WTC11 (cell line): ENCODE data around the gene GMPR. TPM values are rescaled to one million over a fixed set of nuclear protein-coding genes. Genes with fewer than 3 reads are reported as not detected.

ENCODE experiments used
- ATAC-seq: fragments of 200-7000 bp; cut with Tn5 transposase; 2 replicates; pipeline ENCODE4 v1.10.0; 2021; ENCODE audit warnings: mild to moderate bottlenecking, moderate library complexity
- CTCF ChIA-PET: fragments of 300-600 bp; sonication (Branson Sonifier 250); formaldehyde crosslinking; loops from one replicate; lab custom pipeline; 2021; ENCODE audit warnings: antibody characterized with exemption; lab: Charles Lee
- POLR2A ChIA-PET: fragments of 350-600 bp; sonication (Branson Sonifier 250); formaldehyde crosslinking; loops from one replicate; lab custom pipeline; 2021; ENCODE audit warnings: antibody characterized with exemption; lab: Charles Lee
- DNase-seq: peaks from one replicate; pipeline ENCODE4 v3.0.0; 2021; ENCODE audit warnings: low spot score
- H3K27ac Mint-ChIP-seq: 2 replicates; pipeline ENCODE4 v1.8.0; 2021; ENCODE audit warnings: mixed read lengths
- H3K27me3 Mint-ChIP-seq: 2 replicates; pipeline ENCODE4 v1.8.0; 2021; ENCODE audit warnings: low read depth, mild to moderate bottlenecking, moderate library complexity, mixed read lengths
- H3K36me3 Mint-ChIP-seq: 2 replicates; pipeline ENCODE4 v1.8.0; 2021; ENCODE audit warnings: mixed read lengths
- H3K4me1 Mint-ChIP-seq: 2 replicates; pipeline ENCODE4 v1.8.0; 2022; ENCODE audit warnings: mixed read lengths
- H3K4me3 Mint-ChIP-seq: 2 replicates; pipeline ENCODE4 v1.8.0; 2021; ENCODE audit warnings: mild to moderate bottlenecking, moderate library complexity, mixed read lengths
- H3K9me3 Mint-ChIP-seq: 2 replicates; pipeline ENCODE4 v1.8.0; 2021; ENCODE audit warnings: mixed read lengths
- CDX4 ChIP-seq: fragments of 250-450 bp; sonication (Bioruptor Pico); IDR thresholded peaks from 2 replicates; pipeline ENCODE4 v1.9.0; 2021; ENCODE audit warnings: moderate library complexity, mild to moderate bottlenecking, inconsistent platforms, borderline replicate concordance
- ETV6 ChIP-seq: sonication (generic); formaldehyde crosslinking; IDR thresholded peaks from 2 replicates; pipeline ENCODE4 v1.8.1; 2022; ENCODE audit warnings: mild to moderate bottlenecking, missing genetic modification reagents
- FOXJ3 ChIP-seq: sonication (generic); formaldehyde crosslinking; IDR thresholded peaks from 2 replicates; pipeline ENCODE4 v1.9.0; 2021; ENCODE audit warnings: missing genetic modification reagents, mild to moderate bottlenecking, borderline replicate concordance
- FOXK1 ChIP-seq: sonication (generic); formaldehyde crosslinking; IDR thresholded peaks from 2 replicates; pipeline ENCODE4 v1.8.0; 2022; ENCODE audit warnings: mild to moderate bottlenecking, moderate library complexity, missing genetic modification reagents
- GRHL2 ChIP-seq: fragments of 250-450 bp; sonication (Bioruptor Pico); IDR thresholded peaks from 2 replicates; pipeline ENCODE4 v1.8.0; 2022; ENCODE audit warnings: mild to moderate bottlenecking, moderate library complexity; ENCODE audit not compliant: insufficient replicate concordance, severe bottlenecking
- GTF2I ChIP-seq: fragments of 250-450 bp; sonication (Bioruptor Pico); conservative IDR thresholded peaks from 2 replicates; pipeline ENCODE4 v1.4.0; 2021; ENCODE audit warnings: mild to moderate bottlenecking
- IRF1 ChIP-seq: sonication (generic); formaldehyde crosslinking; IDR thresholded peaks from 2 replicates; pipeline ENCODE4 v1.8.0; 2023; ENCODE audit warnings: missing genetic modification reagents
- MAX ChIP-seq: sonication (generic); formaldehyde crosslinking; IDR thresholded peaks from 2 replicates; pipeline ENCODE4 v1.8.0; 2022; ENCODE audit warnings: mild to moderate bottlenecking, missing genetic modification reagents
- MXD4 ChIP-seq: fragments of 250-450 bp; sonication (Bioruptor Pico); IDR thresholded peaks from 2 replicates; pipeline ENCODE4 v1.8.0; 2021; ENCODE audit warnings: mild to moderate bottlenecking, moderate library complexity, borderline replicate concordance
- NFYB ChIP-seq: sonication (generic); formaldehyde crosslinking; conservative IDR thresholded peaks from 2 replicates; pipeline ENCODE4 v1.8.0; 2022; ENCODE audit warnings: low read depth, missing genetic modification reagents
- NR2C2 ChIP-seq: sonication (generic); formaldehyde crosslinking; IDR thresholded peaks from 2 replicates; pipeline ENCODE4 v1.8.0; 2022; ENCODE audit warnings: mild to moderate bottlenecking, missing genetic modification reagents
- USF1 ChIP-seq: sonication (generic); formaldehyde crosslinking; IDR thresholded peaks from 2 replicates; pipeline ENCODE4 v1.8.0; 2022; ENCODE audit warnings: mild to moderate bottlenecking, missing genetic modification reagents
- USF2 ChIP-seq: sonication (generic); formaldehyde crosslinking; IDR thresholded peaks from 2 replicates; pipeline ENCODE4 v1.8.1; 2023; ENCODE audit warnings: mild to moderate bottlenecking, missing genetic modification reagents, moderate library complexity
- ZNF219 ChIP-seq: sonication (generic); formaldehyde crosslinking; IDR thresholded peaks from 2 replicates; pipeline ENCODE4 v1.8.0; 2023; ENCODE audit warnings: missing genetic modification reagents, mild to moderate bottlenecking, borderline replicate concordance
- ZNF396 ChIP-seq: fragments of 250-450 bp; sonication (Bioruptor Pico); IDR thresholded peaks from 2 replicates; pipeline ENCODE4 v1.8.0; 2021; ENCODE audit warnings: mild to moderate bottlenecking, moderate library complexity, borderline replicate concordance
- total RNA-seq: library from RNA; stranded (reverse); gene quantifications from 3 replicates; pipeline ENCODE4 v1.2.3, GENCODE V29; 2021
- TF ChIP-seq, protein P1 (sequence below): sonication (generic); formaldehyde crosslinking; IDR thresholded peaks from 2 replicates; pipeline ENCODE4 v1.8.1; 2023; ENCODE audit warnings: mild to moderate bottlenecking, missing genetic modification reagents
- TF ChIP-seq, protein P2 (sequence below): sonication (generic); formaldehyde crosslinking; IDR thresholded peaks from 2 replicates; pipeline ENCODE4 v1.8.1; 2022; ENCODE audit warnings: missing genetic modification reagents, borderline replicate concordance
- TF ChIP-seq, protein P3 (sequence below): sonication (generic); formaldehyde crosslinking; conservative IDR thresholded peaks from 2 replicates; pipeline ENCODE4 v1.8.1; 2023; ENCODE audit warnings: mild to moderate bottlenecking, low read depth, missing genetic modification reagents, moderate library complexity

The GMPR gene
- total RNA-seq, 1 experiment from 2014 or later: 2.4 TPM

DNA sequence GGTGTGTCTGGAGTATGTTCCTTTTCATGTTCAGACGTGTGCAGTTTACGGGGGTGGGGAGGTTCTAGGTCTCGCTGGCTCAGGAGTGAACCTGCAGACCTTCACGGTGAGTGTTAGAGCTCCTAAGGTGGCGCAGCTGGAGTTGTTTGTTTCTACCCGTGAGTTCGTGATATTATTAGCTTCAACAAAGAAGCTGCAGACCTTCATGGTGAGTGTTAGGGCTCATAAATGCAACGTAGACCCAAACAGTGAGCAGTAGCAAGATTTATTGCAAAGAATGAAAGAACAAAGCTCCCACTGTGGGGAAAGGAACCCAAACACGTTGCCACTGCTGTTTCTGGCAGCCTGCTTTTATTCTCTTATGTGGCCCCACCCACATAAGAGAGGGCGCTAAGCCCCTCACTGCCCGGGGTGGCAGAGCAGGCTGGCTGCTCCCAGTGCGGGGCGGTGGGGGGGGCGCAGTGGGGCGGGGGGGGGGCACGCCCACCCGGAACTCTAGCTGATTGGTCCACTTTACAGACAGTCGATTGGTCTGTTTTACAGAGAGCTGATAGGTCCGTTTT, 41.3 kb upstream of the GMPR start:
- Mint-ChIP-seq H3K9me3 (peaks cover 3% of the 10 kb centered on the region; the same call in 1 of the 2 replicates), H3K36me3 (no peaks in the 10 kb centered on the region), H3K27me3 (no peaks in the 10 kb centered on the region)
- no peak for TF ChIP-seq ETV6 (CRISPR knock-in tag)
- no peak for TF ChIP-seq USF1 (CRISPR knock-in tag)
- no peak for TF ChIP-seq ZNF396 (CRISPR knock-in tag)
- TF ChIP-seq MXD4 (CRISPR knock-in tag): no peak
- TF ChIP-seq, protein P1, sequence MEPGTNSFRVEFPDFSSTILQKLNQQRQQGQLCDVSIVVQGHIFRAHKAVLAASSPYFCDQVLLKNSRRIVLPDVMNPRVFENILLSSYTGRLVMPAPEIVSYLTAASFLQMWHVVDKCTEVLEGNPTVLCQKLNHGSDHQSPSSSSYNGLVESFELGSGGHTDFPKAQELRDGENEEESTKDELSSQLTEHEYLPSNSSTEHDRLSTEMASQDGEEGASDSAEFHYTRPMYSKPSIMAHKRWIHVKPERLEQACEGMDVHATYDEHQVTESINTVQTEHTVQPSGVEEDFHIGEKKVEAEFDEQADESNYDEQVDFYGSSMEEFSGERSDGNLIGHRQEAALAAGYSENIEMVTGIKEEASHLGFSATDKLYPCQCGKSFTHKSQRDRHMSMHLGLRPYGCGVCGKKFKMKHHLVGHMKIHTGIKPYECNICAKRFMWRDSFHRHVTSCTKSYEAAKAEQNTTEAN (CRISPR knock-in tag): no peak
- TF ChIP-seq GRHL2 (CRISPR knock-in tag): no peak
- no peak for TF ChIP-seq MAX (CRISPR knock-in tag)
- no peak for TF ChIP-seq FOXK1 (CRISPR knock-in tag)
- no peak for TF ChIP-seq USF2 (CRISPR knock-in tag)
- TF ChIP-seq FOXJ3 (CRISPR knock-in tag): no peak
- TF ChIP-seq, protein P2, sequence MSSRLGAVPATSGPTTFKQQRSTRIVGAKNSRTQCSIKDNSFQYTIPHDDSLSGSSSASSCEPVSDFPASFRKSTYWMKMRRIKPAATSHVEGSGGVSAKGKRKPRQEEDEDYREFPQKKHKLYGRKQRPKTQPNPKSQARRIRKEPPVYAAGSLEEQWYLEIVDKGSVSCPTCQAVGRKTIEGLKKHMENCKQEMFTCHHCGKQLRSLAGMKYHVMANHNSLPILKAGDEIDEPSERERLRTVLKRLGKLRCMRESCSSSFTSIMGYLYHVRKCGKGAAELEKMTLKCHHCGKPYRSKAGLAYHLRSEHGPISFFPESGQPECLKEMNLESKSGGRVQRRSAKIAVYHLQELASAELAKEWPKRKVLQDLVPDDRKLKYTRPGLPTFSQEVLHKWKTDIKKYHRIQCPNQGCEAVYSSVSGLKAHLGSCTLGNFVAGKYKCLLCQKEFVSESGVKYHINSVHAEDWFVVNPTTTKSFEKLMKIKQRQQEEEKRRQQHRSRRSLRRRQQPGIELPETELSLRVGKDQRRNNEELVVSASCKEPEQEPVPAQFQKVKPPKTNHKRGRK: no peak
- TF ChIP-seq, protein P3, sequence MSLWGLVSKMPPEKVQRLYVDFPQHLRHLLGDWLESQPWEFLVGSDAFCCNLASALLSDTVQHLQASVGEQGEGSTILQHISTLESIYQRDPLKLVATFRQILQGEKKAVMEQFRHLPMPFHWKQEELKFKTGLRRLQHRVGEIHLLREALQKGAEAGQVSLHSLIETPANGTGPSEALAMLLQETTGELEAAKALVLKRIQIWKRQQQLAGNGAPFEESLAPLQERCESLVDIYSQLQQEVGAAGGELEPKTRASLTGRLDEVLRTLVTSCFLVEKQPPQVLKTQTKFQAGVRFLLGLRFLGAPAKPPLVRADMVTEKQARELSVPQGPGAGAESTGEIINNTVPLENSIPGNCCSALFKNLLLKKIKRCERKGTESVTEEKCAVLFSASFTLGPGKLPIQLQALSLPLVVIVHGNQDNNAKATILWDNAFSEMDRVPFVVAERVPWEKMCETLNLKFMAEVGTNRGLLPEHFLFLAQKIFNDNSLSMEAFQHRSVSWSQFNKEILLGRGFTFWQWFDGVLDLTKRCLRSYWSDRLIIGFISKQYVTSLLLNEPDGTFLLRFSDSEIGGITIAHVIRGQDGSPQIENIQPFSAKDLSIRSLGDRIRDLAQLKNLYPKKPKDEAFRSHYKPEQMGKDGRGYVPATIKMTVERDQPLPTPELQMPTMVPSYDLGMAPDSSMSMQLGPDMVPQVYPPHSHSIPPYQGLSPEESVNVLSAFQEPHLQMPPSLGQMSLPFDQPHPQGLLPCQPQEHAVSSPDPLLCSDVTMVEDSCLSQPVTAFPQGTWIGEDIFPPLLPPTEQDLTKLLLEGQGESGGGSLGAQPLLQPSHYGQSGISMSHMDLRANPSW (CRISPR knock-in tag): no peak
- no peak for TF ChIP-seq ZNF219
- TF ChIP-seq NR2C2: no peak
- TF ChIP-seq, all 79 proteins: peak for 0
- no peak overlapping the region for H3K4me3 Mint-ChIP-seq
- H3K27ac Mint-ChIP-seq: no peak overlapping the region
- ATAC-seq (no peak), DNase-seq (no peak)
- ChIA-PET CTCF (interaction anchor here (1.1 to 4.8 kb wide), 4 partner anchors 9 to 506 kb away, joined by 3 to 25 read pairs (median 4); no protein-coding TSS in a partner anchor), POLR2A (no interaction called here)
- H3K4me1 Mint-ChIP-seq: peaks cover 14% of the 10 kb centered on the region

GRCh38 chr6:16198061-16198705, 40.2 kb upstream of the GMPR start:
- CTCF ChIA-PET: interaction anchor here (1.1 to 4.8 kb wide), 4 partner anchors 8 to 507 kb away, joined by 3 to 25 read pairs (median 4); no protein-coding TSS in a partner anchor

More at GRCh38 chr6:16198061-16198705, 40.2 kb upstream of the GMPR start:
- no peak overlapping the region for H3K27ac Mint-ChIP-seq
- POLR2A ChIA-PET: no interaction called here
- no peak for DNase-seq
- H3K27me3 Mint-ChIP-seq: no peaks in the 10 kb centered on the region
- peak; percentile 24; the same call in 1 of the 2 replicates for ATAC-seq
- H3K36me3 Mint-ChIP-seq: no peaks in the 10 kb centered on the region
- no peak overlapping the region for H3K4me3 Mint-ChIP-seq
- H3K9me3 Mint-ChIP-seq: peaks cover 9% of the 10 kb centered on the region
- TF ChIP-seq CDX4 (CRISPR knock-in tag) (no peak), ETV6 (CRISPR knock-in tag) (no peak), NFYB (CRISPR knock-in tag) (no peak), IRF1 (CRISPR knock-in tag) (no peak), GTF2I (CRISPR knock-in tag) (no peak)
- H3K4me1 Mint-ChIP-seq: peaks cover 14% of the 10 kb centered on the region
